C4-2B (cell line): ENCODE results near the gene SHROOM2.
"Not testable (repeated sequence)": the region's sequence is repeated elsewhere in the genome, so short reads cannot be mapped to it uniquely, and the experiment has no call there.

Source experiments
- H3K27ac ChIP-seq: fragments of 450-650 bp; 2 replicates; pipeline ENCODE4 v1.5.1; 2017
- CTCF ChIP-seq: fragments of 450-650 bp; conservative IDR thresholded peaks from 2 replicates; pipeline ENCODE4 v1.5.1; 2017; ENCODE audit warnings: mild to moderate bottlenecking
- ZFX ChIP-seq: fragments of 450-650 bp; IDR thresholded peaks from 2 replicates; pipeline ENCODE4 v1.6.1; 2017

The SHROOM2 gene

GRCh38 chrX:9749146-9749692 lies 37.0 kb upstream of the SHROOM2 start:
- no peak overlapping the region for H3K27ac ChIP-seq
- TF ChIP-seq ZFX (no peak), CTCF (no peak)

DNA sequence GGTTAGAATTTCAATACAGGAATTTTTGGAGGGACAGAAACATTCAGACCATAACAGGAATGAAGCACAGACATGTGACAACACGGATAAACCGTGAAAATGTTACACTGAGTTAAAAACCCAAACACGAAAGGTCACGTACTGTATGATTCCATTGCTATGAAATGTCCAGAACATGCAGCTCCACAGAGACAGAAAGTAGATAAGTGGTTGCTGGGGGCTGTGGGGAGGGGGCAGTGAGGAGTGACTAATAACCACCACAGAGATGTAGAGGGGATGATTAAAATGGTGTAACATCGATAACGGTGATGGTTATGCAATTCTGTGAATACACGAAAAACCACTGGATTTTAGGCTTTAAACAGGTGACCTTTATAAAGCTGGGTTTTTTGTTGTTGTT lies 28.9 kb upstream of the SHROOM2 start:
- no peak for TF ChIP-seq ZFX
- TF ChIP-seq CTCF = no peak
- H3K27ac ChIP-seq = no peak overlapping the region

GRCh38 chrX:9758021-9758638 lies 28.1 kb upstream of the SHROOM2 start:
- H3K27ac ChIP-seq = no peak overlapping the region
- TF ChIP-seq CTCF (no peak), ZFX (no peak)

DNA sequence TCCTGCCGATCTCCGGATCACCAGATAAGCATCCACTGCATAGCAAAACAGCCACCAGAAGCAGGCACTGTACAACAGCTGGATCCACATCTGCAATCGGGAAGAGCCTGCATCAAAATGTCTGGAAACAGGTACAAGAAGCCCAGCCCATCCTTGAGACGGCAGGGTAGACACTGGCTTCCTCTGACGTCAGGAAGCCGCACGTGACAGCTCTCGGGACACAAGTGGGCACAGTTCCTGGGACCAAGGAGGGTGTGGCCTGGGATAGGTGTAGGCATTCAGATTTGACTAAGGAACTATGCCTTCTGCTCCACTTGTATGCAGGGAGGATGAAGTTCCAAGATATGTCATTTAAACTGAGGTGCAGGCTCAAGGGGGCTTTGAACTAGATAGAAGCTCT lies 26.9 kb upstream of the SHROOM2 start:
- TF ChIP-seq CTCF = no peak

GRCh38 chrX:9765072-9765736 lies 21.0 kb upstream of the SHROOM2 start:
- TF ChIP-seq CTCF (no peak), ZFX (no peak)
- H3K27ac ChIP-seq = no peak overlapping the region

More for the DNA sequence above, 26.9 kb upstream of the SHROOM2 start:
- no peak overlapping the region for H3K27ac ChIP-seq

GRCh38 chrX:9765737-9766097 lies 20.5 kb upstream of the SHROOM2 start, which contains the start of gene GPR143:
GPR143 (minus strand) TSS chrX:9765847; CDS start chrX:9765817, 30 bp downstream.
- no peak for TF ChIP-seq ZFX
- H3K27ac ChIP-seq = no peak within 1 kb of the TSS

- TF ChIP-seq ZFX (no peak), CTCF (no peak)
- no peak overlapping the region for H3K27ac ChIP-seq
These were observed 18.9 kb upstream of the SHROOM2 start for GRCh38 chrX:9767375-9767774.

DNA sequence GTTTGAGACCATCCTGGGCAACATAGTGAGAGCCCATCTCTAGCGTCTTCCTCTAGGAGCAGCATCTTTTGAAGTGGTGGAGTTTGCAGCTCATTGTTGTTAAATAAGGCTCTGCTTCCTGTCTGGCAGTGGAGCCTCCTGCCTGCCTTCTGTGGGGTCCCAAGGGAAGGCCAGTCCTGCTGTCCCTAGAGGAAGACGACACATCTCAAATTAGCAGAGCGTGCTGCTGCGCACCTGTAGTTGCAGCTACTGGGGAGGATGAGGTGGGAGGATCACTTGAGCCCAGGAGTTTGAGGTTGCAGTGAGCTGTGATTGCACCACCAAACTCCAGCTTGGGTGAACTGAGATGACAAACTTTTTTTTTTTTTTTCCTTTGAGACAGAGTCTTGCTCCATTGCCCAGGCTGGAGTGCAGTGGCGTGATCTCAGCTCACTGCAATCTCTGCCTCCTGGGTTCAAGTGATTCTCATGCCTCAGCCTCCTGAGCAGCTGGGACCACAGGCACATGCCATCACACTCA lies 17.8 kb upstream of the SHROOM2 start:
- not testable (repeated sequence) for H3K27ac ChIP-seq
